Gastrocnemius medialis (tissue), 4 donors: ENCODE results near the gene PDLIM7. TPM values are rescaled to one million over a fixed set of nuclear protein-coding genes. Genes with fewer than 3 reads are reported as not detected.

Experiments
- ATAC-seq, 2 donors: fragments of 150-250 bp; one replicate each; pipeline ENCODE4 v1.9.1; 2016
- DNase-seq, 2 donors: peaks; one replicate each; pipeline ENCODE4 v3.0.0-alpha.2; 2019
- H3K27ac ChIP-seq, 4 donors: fragments of 200-600 bp; sonication (generic); 1 replicate in 1 of 4; 2 replicates in 3 of 4; pipeline ENCODE4 v1.5.1; 2016 to 2018; ENCODE audit warnings: mild to moderate bottlenecking in 2 of 4, moderate library complexity in 1 of 4
- H3K27me3 ChIP-seq, 3 donors: fragments of 200-600 bp; sonication (generic) in 2 of 3; 1 replicate in 1 of 3; 2 replicates in 2 of 3; pipeline versions ENCODE4 v1.5.1 to v1.6.0; 2016 to 2019; ENCODE audit warnings: mild to moderate bottlenecking in 1 of 3, moderate library complexity in 1 of 3
- H3K36me3 ChIP-seq, 2 donors: fragments of 200-600 bp; sonication (generic) in 1 of 2; one replicate each; pipeline ENCODE4 v1.5.1; 2017 to 2018
- H3K4me1 ChIP-seq, 2 donors: fragments of 200-600 bp; sonication (generic) in 1 of 2; one replicate each; pipeline ENCODE4 v1.5.1; 2016 to 2017; ENCODE audit warnings: mild to moderate bottlenecking in 2 of 2
- H3K4me3 ChIP-seq, 4 donors: fragments of 200-600 bp; sonication (generic) in 3 of 4; 1 replicate in 1 of 4; 2 replicates in 3 of 4; pipeline ENCODE4 v1.5.1; 2016 to 2019; ENCODE audit warnings: mild to moderate bottlenecking in 2 of 4
- H3K9me3 ChIP-seq, 3 donors: fragments of 200-600 bp; sonication (generic) in 2 of 3; 1 replicate in 1 of 3; 2 replicates in 2 of 3; pipeline ENCODE4 v1.5.1; 2016 to 2019
- POLR2A ChIP-seq, 2 donors: fragments of 450-650 bp; IDR thresholded peaks; one replicate each; pipeline ENCODE4 v1.6.1; 2017; ENCODE audit warnings: antibody characterized with exemption in 2 of 2, mild to moderate bottlenecking in 2 of 2, moderate library complexity in 2 of 2
- in situ Hi-C, 4 donors: fragments of 200-750 bp; cut with MboI; loops; one replicate each; pipeline versions ENCODE4 v1.15.0 to v1.8.0; 2017; ENCODE audit warnings: low sequenced_read_pairs in 4 of 4
- intact Hi-C: fragments of 100-400 bp; cut with DNase I; formaldehyde crosslinking; loops from one replicate; pipeline ENCODE4 v1.15.1; 2023; ENCODE audit warnings: low total_unique reads
- total RNA-seq, 4 donors: library from RNA; depleted of rRNA; stranded (reverse); fragments of >200 nt; gene quantifications; one replicate each; pipeline versions ENCODE4 v1.1.0 to v1.2.3, GENCODE V29; 2016
- TF ChIP-seq, protein P1 (sequence below), 5 experiments: fragments of 450-650 bp in 3 of 5; fragments of 200-600 bp in 2 of 5; sonication (generic) in 2 of 5; IDR thresholded peaks in 4 of 5; conservative IDR thresholded peaks in 1 of 5; 1 replicate in 4 of 5; 2 replicates in 1 of 5; pipeline ENCODE4 v1.5.1; 2016 to 2019; ENCODE audit warnings: antibody characterized with exemption in 5 of 5, mild to moderate bottlenecking in 3 of 5, moderate library complexity in 3 of 5

PDLIM7 gene
- total RNA-seq, 4 donors from 2014 or later = 132 to 244 (median 220) TPM

- no peak for ATAC-seq
- in situ Hi-C loops = loop anchor here in 1 of 4 donors (10.0 kb wide), 1 partner anchor 46 kb away; the partner anchor contains the start of genes F12 and PFN3
- Histone ChIP-seq H3K27me3 (peaks cover 12 to 33% (median 23%) of the 10 kb centered on the region in 3 donors), H3K27ac (no peak overlapping the region), H3K4me3 (no peak overlapping the region), H3K9me3 (no peaks in the 10 kb centered on the region), H3K36me3 (no peaks in the 10 kb centered on the region), H3K4me1 (peaks cover 15 to 29% of the 10 kb centered on the region in 2 donors)
- DNase-seq = no peak
- intact Hi-C loops = loop anchor here (10.0 kb wide), 1 partner anchor 336 kb away; no protein-coding TSS in a partner anchor
- TF ChIP-seq, protein P1, sequence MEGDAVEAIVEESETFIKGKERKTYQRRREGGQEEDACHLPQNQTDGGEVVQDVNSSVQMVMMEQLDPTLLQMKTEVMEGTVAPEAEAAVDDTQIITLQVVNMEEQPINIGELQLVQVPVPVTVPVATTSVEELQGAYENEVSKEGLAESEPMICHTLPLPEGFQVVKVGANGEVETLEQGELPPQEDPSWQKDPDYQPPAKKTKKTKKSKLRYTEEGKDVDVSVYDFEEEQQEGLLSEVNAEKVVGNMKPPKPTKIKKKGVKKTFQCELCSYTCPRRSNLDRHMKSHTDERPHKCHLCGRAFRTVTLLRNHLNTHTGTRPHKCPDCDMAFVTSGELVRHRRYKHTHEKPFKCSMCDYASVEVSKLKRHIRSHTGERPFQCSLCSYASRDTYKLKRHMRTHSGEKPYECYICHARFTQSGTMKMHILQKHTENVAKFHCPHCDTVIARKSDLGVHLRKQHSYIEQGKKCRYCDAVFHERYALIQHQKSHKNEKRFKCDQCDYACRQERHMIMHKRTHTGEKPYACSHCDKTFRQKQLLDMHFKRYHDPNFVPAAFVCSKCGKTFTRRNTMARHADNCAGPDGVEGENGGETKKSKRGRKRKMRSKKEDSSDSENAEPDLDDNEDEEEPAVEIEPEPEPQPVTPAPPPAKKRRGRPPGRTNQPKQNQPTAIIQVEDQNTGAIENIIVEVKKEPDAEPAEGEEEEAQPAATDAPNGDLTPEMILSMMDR (IDR thresholded peaks at IDR 0.05 in 4 of 5, conservative IDR thresholded peaks at IDR 0.05 in 1 of 5) = no peak
- no peak for TF ChIP-seq POLR2A (IDR thresholded peaks at IDR 0.05)
These were observed 46.6 kb downstream of the PDLIM7 start for GRCh38 chr5:177450667-177451424.

DNA sequence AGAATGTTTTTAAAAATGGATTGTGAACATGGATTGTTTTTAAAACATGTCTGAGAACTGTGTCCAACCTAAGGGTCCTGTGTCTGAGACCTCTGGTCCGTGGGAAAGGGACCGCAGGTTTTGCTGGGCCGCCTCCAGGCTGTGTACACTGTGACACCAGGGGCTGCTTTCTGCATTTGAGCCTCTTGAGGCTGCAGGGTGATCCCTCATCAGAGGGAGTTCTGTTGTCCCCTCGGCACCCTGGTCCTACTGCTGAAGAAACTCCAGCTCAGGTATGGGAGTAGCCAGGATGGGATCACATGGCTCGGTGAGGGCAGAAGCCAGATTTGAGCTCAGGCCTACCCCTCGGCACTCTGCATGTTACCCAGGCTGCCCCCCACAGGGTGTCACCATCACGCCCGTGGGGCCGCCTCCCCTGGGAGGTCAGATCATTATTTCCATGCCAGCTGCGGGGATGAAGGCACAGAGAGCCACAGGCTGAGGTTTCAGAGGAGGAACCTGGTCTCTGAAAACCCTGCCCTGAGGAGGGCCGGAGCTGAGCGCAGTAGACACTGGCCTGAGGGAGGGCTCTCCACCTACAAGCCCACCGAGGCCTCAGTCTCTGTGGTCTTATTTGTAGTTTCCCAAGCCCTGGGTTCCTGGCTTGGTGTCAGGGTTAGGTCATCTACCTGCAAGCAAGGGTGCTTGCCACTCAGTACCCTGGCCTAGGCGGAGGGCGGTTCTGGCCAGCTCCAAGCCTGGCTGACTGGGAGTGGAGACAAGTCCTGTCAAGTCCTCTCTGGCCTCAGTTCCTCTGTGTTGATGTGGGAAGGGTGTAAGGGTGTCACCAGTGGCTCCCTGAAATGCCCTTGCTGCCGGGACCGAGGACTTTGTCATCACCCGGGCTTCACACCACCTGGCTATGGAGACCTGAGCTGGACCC is 48.0 kb downstream of the PDLIM7 start:
- TF ChIP-seq, protein P1 (IDR thresholded peaks at IDR 0.05 in 4 of 5, conservative IDR thresholded peaks at IDR 0.05 in 1 of 5) = no peak
- no peak for TF ChIP-seq POLR2A (IDR thresholded peaks at IDR 0.05)
- no peak overlapping the region for H3K27ac ChIP-seq
- H3K9me3 ChIP-seq = no peaks in the 10 kb centered on the region
- H3K4me1 ChIP-seq = peaks cover 17 to 25% of the 10 kb centered on the region in 2 donors
- H3K4me3 ChIP-seq = no peak overlapping the region
- H3K36me3 ChIP-seq = no peaks in the 10 kb centered on the region
- ATAC-seq = no peak
- H3K27me3 ChIP-seq = peaks cover 12 to 33% (median 23%) of the 10 kb centered on the region in 3 donors
- intact Hi-C loops = loop anchor here (10.0 kb wide), 1 partner anchor 335 kb away; no protein-coding TSS in a partner anchor
- no peak for DNase-seq
- in situ Hi-C loops = loop anchor here in 2 of 4 donors (10.0 kb wide), 2 partner anchors 45 to 55 kb away; partner anchors contain the start of genes F12 (in 1 of the 2) and PFN3 (in 1 of the 2)

- TF ChIP-seq, protein P1 (IDR thresholded peaks at IDR 0.05 in 4 of 5, conservative IDR thresholded peaks at IDR 0.05 in 1 of 5) = no peak
- no peak for TF ChIP-seq POLR2A (IDR thresholded peaks at IDR 0.05)
- no peaks in the 10 kb centered on the region for H3K9me3 ChIP-seq
- peaks cover 12 to 19% of the 10 kb centered on the region in 2 donors for H3K4me1 ChIP-seq
- in situ Hi-C loops (loop anchor here in 1 of 4 donors (10.0 kb wide), 1 partner anchor 54 kb away; no protein-coding TSS in a partner anchor), intact Hi-C loops (no loop called here)
- DNase-seq (no peak), ATAC-seq (no peak)
- H3K36me3 ChIP-seq = no peaks in the 10 kb centered on the region
- H3K27me3 ChIP-seq = peaks cover 12 to 33% (median 22%) of the 10 kb centered on the region in 3 donors
- H3K27ac ChIP-seq = no peak overlapping the region
- H3K4me3 ChIP-seq = no peak overlapping the region
These were observed 49.0 kb downstream of the PDLIM7 start for GRCh38 chr5:177448244-177448950.
